AG20443 (cell line): ENCODE measurements around the gene CWC15.
A peak's percentile ranks its signal among the peaks of the same experiment; 100 is the strongest.
"Not testable (repeated sequence)": the region's sequence is repeated elsewhere in the genome, so short reads cannot be mapped to it uniquely, and the experiment has no call there.

ENCODE experiments used
- DNase-seq: peaks from one replicate; pipeline ENCODE4 v3.0.0; 2012; ENCODE audit warnings: low spot score, mixed read lengths

CWC15 gene

DNA sequence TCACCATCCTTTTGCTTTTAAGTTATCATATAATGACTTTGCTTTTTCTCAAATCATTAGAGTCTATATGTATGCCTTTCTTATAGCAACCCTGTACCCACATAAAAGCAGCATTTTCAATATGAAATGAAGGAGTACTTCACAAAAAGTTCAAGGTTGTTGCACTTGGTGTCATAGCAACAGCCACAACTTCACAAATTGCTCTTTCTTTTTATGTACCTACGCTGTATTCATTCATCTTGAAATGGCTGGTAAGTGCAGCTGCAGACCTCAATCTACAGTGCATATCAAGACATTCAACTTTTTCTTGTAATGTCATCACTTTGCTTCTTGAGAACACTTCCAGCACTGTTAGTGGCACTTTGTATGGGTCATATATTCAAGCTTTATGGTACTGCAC, 18.6 kb downstream of the CWC15 start:
- DNase-seq: no peak

DNA sequence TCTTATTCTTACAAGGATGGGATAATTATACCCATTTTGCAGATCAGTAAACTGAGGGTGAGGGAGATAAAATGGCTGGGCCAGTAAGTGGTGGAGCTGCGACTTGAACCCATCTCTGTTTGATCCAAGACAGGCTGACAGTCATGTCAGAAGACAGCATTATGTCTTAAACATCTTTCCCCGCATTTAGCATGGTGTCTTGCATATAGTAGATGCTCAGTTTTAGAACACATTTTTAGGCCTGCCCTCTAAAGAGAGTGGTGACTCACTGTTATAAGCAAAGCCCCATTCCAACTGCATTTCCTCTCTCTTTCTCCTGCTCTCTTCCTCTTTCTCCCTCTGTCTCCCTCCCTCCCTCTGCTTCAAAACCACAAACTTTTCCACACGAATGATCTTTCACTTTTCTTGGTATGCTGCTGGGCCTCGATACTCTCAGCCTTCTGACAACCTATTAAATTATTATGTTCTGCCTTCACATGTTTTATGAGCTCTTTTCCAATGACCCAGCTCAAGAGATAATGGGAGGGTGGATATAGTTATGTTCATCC, 25.2 kb downstream of the CWC15 start:
- DNase-seq: peak; percentile 51

DNA sequence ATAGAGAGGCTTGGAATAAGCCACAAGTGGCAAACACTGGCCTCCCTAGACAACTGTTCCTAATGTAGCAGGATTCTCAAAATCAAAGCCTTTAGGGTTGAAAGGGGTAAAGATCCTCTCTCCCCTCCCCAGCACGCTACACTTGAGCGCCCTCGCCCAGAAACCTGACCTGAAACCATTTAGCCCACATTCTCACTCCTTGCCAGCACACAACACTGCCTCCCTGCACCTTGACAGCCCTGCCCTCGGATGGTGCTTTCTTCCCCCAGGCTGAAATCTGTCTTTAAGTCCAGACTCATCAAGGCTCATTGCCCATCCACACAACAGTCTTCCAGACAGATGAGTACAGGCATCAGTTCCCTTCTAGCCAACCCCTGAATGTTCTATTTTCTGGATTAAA, 26.5 kb downstream of the CWC15 start:
- DNase-seq: no peak

DNA sequence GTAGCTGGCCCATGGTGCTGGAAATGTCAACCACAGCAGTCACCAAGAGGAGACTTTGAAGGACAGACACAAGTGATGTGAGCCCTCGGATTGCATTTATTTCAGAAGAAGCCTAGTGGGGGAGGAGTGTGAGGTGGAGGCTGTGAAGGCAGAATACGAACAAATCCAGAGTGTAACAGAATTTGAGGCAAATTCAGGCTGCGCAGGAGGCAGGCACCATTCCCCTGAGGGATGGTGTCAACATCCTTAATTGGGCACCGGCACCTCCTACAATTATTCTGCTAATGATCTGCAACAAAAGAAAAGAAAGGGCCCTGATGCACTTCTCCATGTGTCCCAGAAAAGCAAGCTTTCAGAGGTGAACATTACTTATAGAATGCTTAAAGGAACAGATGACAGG, 32.2 kb downstream of the CWC15 start:
- no peak for DNase-seq

DNA sequence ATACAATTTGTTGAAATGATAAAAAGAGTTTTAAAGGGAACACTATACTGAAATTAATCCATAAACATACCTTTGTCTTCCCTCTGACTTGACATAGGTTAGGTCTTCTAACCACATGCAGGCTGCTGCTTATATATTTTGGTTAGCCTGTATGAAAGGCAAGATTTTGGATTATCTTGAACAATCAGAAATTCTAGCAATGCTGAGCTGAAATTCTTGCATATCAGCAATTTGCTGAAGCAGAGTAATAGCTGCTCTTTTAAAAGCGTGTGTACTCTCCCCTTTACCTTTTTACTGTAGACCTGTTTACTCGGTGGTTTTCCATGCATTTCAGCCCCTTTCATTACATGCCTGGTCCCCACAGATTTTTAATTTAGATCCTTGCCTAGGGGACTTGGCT, 34.0 kb downstream of the CWC15 start:
- DNase-seq: no peak

DNA sequence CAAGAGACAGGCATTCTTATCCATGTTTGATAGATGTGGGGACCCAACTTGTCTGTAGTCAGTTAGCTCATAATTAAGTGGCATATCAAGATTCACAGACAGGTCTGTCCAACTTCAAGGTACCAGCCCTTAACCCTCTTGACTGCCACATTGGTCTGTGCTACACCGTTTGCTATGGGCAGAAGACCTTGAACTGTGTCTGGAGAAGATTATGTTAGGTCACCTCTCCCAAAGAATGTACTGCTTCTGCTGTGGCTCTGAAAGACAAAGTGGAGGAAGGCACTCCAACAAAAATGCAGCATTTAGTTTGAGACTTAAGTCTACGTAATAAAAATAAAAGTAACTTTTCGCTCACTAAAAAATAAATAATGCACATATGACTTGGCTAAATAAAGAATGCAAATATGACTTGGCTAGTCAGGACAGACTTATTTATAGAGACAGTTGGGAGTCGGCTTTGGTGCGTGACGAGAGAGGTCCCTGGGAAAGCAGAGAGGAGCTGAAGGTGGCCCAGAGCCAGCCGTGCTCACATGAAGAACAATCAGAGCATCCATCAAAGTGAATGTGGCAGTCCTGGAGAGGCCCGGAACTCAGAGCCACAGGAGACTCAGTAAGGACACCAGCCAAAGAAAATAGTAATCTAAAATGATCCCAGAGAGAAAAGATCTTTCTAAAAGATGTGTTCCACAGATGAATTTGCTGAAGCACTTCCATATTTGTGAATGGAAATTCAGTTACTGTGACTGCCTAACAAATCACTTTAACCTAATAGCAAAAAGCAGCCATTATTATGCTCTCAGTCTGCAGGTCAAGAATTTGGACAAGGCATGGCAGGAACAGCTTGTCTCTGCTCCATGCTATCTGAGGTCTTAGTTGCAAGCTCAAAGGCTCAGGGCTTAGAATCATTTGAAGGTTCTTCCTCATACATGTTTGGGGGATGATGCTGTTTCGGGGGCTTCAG, 35.0 kb downstream of the CWC15 start:
- peak; percentile 84 for DNase-seq

DNA sequence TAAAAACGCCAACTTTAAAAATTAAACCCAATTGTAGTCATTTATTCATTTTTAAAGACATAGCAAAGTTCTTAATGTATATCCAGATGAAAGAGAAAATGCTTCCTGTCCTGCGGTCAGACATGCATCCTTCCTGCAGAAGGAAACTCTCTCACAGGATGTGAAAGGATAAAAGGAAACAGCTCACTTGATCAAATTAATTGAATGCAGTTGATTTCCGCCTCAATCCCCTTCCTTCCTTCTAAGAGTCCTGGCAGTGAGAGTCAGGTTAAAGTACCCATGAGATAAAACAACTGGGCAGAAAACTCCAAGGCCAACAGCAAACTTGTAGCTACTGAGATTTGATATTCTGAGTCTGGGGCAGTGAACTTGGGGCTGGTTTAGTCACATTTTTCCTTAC, 38.5 kb downstream of the CWC15 start:
- no peak for DNase-seq

DNA sequence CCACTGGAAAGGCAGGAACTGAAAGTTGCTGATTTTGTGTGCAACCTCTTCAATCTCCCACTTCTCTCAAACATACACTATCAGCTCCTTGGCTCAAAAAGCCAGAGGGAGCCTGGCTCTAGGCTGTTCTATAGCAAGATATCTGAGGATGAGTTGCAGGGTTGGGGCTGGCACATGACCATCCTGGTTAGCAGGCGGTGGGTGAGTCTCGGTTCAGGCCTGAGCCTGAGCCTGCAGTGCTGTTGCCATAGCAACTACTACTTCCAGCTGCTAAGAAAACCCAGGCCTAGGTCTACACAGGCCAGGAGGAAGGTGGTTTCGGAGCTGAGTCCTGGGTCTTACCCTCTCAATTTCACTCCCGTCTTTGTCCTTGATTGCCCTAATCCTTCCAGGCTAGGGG, 39.0 kb downstream of the CWC15 start:
- DNase-seq: peak; percentile 65

DNA sequence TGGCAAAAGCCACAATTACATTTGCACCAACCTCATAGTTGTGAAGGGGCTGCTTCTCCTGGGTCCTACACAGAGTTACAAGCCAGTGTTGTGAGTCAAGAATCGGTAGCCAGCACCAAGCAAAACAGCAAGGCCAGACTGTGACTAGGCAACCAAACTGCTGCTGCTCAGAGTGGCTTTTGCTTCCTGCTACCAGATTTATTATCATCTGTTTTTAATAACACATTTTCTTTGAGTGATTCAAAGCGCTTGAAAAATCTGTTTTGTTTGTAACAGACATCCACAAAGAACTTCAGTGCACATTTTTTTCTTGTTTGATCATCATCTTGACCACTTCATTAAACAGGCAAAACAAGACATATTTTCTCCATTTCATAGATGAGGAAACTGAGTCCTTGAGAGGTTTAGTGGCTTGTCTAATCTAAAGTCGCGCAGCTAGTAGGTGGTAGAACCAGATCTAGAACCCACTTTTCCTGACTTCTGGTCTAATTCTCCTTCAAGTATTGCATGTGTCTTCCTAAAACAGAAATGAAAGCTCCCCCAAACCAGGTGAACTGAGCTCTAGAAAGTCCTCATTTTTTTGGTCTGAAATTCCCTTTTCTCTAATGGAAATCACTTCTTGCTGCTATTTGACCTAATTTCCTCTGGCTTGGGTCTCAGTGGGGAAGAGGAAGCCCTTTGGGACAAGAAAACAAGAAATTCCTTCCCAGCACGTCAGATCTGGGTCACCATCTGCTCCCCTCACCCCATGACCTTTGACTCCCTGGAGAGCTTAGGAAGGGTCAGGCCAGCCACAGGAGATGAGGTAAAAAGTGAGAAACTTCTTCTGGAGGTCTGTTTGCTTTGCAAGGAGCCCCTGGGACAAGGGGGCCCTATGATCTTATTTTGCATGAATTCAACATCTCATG, 39.9 kb downstream of the CWC15 start:
- peak; percentile 88 for DNase-seq

DNA sequence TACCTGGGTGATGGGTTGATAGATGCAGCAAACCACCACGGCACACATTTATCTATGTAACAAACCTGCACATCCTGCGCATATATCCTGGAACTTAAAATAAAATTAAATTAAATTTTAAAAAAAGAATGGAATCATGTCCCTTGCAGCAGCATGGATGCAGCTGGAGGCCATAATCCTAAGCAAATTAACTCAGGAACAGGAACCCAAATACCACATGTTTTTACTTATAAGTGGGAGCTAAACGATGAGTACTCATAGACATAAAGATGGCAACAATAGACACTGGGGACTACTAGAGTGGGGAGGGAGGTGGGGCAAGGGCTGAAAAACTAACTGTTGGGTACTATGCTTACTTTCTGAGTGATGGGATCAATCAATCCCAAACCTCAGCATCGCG, 40.9 kb downstream of the CWC15 start:
- DNase-seq: no peak

DNA sequence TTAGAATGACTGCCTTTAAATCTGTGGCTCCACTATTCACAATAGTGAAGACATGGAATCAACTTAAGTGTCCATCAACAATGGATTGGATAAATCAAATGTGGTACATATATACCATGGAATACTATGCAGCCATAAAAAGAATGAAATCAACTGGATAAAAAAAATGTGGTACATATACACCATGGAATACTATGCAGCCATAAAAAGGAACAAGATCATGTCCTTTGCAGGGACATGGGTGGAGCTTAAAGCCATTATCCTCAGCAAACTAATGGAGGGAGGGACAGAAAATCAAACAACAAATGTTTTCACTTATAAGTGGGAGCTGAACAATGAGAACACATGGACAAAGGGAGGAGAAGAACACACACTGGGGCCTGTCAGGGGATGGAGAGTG, 41.3 kb downstream of the CWC15 start:
- not testable (repeated sequence) for DNase-seq

DNA sequence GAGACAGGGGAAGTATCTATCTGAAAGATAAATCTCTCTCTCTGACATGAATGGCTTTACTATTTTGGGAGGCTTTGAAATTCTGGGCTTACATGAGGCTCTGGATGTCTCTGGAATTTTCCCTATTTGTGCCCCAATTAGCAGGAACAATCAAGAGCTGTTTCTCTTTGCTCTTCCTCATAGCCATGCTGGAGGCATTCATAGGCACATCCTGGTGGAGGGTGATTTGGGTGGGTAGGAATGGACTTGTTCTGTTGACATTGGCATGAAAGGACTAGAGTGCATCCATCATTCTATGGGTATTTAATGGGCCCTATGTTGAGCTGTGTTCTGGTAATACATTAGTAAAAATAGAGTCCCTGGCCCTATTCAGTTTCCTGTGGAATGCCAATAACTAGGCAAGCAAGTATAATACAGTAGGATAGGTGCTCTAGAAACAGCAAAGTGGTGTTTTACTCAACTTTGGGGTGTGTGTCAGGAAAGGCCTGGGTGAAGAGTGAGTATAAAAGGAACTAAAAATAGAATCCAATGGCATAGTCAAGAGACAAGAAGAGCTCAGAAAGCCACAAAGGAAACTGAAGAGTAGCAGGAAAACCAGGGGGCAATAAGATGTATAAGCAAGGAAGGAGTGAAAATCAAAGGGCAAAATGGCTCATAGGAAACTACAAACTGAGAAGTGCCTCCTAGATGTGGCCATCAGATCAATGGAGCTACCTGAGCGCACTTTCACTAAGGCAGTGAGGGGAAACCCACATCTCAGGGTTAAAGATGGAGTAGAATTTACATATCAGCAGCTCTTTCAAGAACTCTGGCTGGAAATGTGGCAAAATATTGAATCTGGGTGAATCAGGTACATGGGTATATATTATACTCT, 45.0 kb downstream of the CWC15 start:
- no peak for DNase-seq

DNA sequence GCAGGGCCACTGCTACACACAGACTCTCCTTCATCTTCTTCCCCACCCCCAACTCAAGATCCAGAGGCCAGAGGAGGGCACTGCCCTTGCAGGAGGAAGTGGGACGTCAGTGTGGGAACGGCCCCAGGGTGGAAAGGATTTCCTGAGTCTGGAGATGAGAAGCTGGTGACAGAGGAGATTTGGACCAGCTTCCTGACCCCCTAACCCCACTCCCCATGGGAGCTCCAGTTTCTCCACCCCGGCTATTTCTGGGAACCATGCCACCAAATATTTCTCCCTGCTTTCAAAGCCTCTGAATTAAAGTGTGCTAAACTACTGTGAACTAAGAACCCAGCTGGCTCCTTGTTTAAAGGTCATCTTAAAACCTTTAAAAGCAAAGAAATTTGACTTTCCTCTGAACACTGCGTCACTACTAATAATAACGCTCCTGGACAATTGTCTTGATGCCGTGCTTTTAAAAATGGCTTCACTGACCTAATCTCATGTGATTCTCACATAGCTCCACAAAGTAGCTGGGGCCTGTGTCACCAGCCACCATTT, 46.6 kb downstream of the CWC15 start:
- peak; percentile 93 for DNase-seq

DNA sequence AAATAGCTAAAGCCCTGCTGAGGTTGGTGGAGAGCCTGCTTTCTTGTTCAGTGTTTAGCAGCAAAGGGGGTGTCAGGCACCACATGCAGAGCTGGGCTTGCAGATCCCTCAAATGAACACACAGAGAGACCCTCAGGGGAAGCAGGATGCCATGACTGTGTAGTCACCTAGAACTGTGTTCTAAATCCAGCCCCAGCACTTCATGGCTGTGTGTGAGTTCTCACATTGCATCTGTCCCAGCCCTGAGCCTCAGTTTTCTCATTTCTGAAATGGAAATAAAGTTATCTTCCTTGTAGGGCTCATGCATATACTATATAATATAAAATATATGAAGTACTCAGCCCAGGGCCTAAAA, 47.1 kb downstream of the CWC15 start:
- no peak for DNase-seq

DNA sequence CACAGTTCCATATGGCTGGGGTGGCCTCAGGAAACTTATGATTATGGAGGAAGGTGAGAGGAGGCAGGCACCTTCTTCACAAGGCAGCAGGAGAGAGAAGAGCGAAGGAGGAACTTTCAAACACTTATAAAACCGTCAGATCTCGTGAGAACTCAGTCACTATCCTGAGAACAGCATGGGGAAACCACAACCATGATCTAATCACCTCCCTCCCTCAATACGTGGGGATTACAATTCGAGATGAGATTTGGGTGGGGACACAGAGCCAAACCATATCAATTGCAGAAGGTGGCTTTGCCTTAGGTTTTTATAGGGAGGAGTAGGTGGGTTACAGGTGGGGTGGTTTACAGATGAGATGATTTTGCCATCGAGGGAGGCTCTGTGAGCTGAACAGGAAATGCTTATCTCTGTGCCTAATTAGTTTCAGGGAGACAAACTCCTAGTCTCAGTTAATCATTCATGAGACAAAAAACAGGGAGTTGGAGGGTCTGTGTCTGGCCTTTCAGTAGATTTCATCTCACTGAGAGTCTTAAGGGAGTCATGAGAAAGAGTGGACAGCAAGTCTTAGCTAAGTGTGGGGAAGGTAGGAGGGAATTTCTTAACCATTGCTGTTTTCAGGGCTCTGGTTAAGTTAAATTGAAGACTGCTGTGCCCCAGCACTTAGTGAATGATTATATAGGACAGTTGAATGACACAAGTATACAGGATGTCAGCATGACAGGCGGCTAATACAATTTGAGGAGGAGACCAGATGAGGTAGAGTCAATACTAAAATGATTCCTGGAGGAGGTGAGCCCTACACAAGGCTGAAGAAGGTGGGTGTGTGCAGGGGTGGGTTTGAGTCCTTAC, 47.7 kb downstream of the CWC15 start:
- no peak for DNase-seq

DNA sequence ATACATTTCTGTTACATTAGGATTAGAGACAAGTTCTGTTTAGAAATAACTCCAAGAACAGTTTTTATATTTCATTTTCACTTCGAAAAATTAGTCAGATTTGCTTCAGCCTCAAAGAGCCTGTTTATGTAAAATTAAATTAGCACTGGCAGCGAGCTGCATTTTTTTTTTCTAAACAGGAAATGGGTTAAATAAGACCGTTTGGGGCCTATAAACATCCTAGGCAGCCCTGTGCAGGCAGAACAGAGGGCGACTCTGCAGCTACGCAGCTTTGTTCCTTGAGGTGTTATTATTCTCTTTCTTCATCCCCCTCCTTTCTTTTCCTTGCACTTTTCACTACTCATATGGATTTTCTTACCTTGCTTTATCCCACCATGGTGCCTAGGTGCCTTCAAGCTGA, 48.7 kb downstream of the CWC15 start:
- DNase-seq: no peak

DNA sequence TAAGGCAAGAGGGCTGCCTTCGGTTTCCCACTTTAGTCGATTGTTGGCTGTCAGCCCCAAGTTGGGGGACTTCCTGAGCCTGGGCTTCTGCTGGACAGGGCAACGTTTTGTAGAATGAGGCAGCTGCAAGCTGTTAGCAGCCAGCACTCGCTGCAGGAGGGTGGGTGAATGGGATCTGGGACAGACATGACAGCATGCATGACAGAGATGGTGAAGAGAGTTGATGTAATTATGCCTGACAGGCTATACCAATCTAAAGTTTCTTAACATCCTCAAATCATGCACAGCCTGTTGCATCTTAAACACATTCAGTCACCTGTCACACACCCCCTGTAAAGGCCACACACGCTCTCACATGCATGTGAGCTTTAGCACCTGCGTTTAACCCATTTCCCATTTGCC, 49.2 kb downstream of the CWC15 start:
- no peak for DNase-seq

DNA sequence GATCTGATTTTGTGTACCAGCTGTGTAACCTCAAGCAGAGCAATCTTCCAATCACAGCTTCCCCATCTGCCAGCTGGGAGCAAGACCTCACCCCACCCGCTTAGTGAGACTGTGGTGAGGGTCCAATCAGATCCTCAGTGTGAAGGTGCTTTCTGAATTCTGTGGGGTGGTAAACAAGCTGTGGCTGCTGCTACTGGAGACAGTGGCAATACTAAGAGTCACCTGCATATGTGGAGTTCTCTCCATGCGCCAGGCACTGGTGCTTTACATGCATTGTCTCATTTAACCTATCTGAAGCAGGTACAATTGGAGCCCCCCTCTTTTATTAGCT, 50.4 kb downstream of the CWC15 start:
- DNase-seq: no peak

DNA sequence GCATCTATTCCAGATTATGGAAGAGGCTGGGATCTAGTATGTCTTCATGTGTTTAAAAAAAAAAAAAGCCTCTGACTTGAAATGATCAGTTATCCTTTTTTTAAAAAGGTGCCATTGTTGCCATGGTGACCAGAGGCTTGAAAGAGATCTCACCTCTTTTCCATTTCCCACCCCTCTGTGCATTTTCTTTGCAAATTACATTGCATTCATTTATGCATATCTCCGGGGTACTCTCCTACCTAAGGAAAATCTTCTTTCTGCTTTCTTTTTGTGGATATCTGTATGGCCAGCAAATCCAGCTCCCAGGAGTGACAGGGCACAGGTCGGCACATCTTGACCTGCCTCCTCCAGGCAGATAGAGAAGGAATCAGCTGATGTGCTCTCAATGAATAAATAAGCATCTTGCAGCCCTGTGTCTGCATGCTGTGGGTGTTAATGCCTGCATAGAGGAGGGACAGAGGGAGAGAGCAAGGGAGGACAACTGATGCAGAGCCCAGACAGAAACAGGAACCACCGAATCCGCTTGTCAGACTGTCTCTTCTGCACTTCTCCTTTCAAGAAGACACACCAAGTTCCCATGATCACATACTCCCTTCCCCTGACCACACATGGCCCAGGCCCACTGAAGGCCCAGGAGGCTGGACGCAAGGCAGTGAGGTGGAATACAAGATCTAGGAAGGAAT, 50.9 kb downstream of the CWC15 start:
- DNase-seq: no peak

DNA sequence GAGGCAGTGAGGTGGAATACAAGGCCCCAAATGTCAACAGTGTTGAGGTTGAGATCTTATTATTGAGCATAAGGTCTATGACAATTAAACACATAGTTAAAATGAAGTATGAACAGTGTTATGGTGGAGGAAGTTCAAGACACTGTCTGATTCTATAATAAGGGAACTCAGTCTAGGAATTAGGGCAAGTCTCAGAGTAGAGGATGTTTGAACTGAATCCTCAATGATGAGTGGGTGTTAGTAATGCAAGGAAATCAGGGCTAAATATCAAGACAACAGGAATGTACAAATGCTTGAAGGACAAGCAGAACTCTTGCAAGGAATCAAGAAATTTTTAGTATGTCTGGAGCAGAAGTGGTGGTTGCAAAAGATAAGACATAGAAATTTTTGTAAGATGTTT, 53.0 kb downstream of the CWC15 start:
- DNase-seq: no peak
